Esophagus muscularis mucosa (tissue), 4 donors: Measurements from ENCODE around the gene CDHR3. TPM values are rescaled to one million over a fixed set of nuclear protein-coding genes. Genes with fewer than 3 reads are reported as not detected.

Source experiments
- DNase-seq: peaks from one replicate; pipeline ENCODE4 v3.0.0-alpha.2; 2017; ENCODE audit errors: extremely low spot score
- H3K27ac ChIP-seq, 4 donors: fragments of 200-600 bp; sonication (generic); replicated peaks in 1 of 4; 1 replicate in 3 of 4; 2 replicates in 1 of 4; pipeline ENCODE4 v1.5.1; 2016 to 2019; ENCODE audit warnings: mild to moderate bottlenecking in 1 of 4
- H3K27me3 ChIP-seq, 4 donors: fragments of 200-600 bp; sonication (generic); one replicate each; pipeline versions ENCODE4 v1.5.1 to v1.6.0; 2016 to 2019
- H3K36me3 ChIP-seq, 4 donors: fragments of 200-600 bp; sonication (generic); one replicate each; pipeline ENCODE4 v1.5.1; 2016 to 2019
- H3K4me1 ChIP-seq, 4 donors: fragments of 200-600 bp; sonication (generic); one replicate each; pipeline ENCODE4 v1.5.1; 2016 to 2019
- H3K4me3 ChIP-seq, 4 donors: fragments of 200-600 bp; sonication (generic); 1 replicate in 2 of 4; 2 replicates in 2 of 4; pipeline ENCODE4 v1.5.1; 2016 to 2019; ENCODE audit warnings: mild to moderate bottlenecking in 4 of 4, moderate library complexity in 1 of 4
- H3K9me3 ChIP-seq, 4 donors: fragments of 200-600 bp; sonication (generic); 1 replicate in 3 of 4; 2 replicates in 1 of 4; pipeline ENCODE4 v1.5.1; 2016 to 2019
- EP300 ChIP-seq: sonication (generic); formaldehyde crosslinking; IDR thresholded peaks from one replicate; pipeline ENCODE4 v1.6.1; 2017; ENCODE audit warnings: antibody characterized with exemption
- POLR2A ChIP-seq: fragments of 450-650 bp; IDR thresholded peaks from one replicate; pipeline ENCODE4 v1.6.1; 2017; ENCODE audit warnings: antibody characterized with exemption, moderate library complexity, mild to moderate bottlenecking, low read depth
- POLR2AphosphoS5 ChIP-seq, 2 donors: sonication (generic); formaldehyde crosslinking; IDR thresholded peaks; one replicate each; pipeline ENCODE4 v1.6.1; 2017; ENCODE audit warnings: antibody characterized with exemption in 2 of 2
- WGBS: methylation state at CpG from one replicate; pipeline ENCODE4 v1.1.5; 2018; 5-methylcytosine and 5-hydroxymethylcytosine counted together
- intact Hi-C: fragments of 100-400 bp; cut with DNase I; formaldehyde crosslinking; loops from one replicate; pipeline ENCODE4 v1.15.1; 2023
- total RNA-seq, 4 donors: library from RNA; depleted of rRNA; stranded (reverse); fragments of >200 nt; gene quantifications; one replicate each; pipeline versions ENCODE4 v1.1.0 to v1.2.1, GENCODE V29; 2016
- TF ChIP-seq, protein P1 (sequence below), 3 experiments: fragments of 200-600 bp in 2 of 3; fragments of 450-650 bp in 1 of 3; sonication (generic) in 2 of 3; IDR thresholded peaks; one replicate each; pipeline ENCODE4 v1.5.1; 2017 to 2019; ENCODE audit warnings: antibody characterized with exemption in 3 of 3, mild to moderate bottlenecking in 2 of 3, moderate library complexity in 1 of 3

CDHR3 gene
- total RNA-seq, 4 donors from 2014 or later: 7.8 to 41.1 (median 21.2) TPM

GRCh38 chr7:106041140-106041717 lies 78.2 kb downstream of the CDHR3 start:
- WGBS: 50% methylated on average over 6 of the region's 6 CpGs
- Histone ChIP-seq H3K4me1 (peaks cover 2 to 21% (median 16%) of the 10 kb centered on the region in 4 donors), H3K27me3 (no peaks in the 10 kb centered on the region), H3K27ac (no peak overlapping the region), H3K4me3 (no peak overlapping the region), H3K9me3 (no peaks in the 10 kb centered on the region), H3K36me3 (no peaks in the 10 kb centered on the region)
- TF ChIP-seq POLR2A (no peak), POLR2AphosphoS5 (IDR thresholded peaks at IDR 0.05) (no peak), EP300 (no peak)
- TF ChIP-seq, protein P1, sequence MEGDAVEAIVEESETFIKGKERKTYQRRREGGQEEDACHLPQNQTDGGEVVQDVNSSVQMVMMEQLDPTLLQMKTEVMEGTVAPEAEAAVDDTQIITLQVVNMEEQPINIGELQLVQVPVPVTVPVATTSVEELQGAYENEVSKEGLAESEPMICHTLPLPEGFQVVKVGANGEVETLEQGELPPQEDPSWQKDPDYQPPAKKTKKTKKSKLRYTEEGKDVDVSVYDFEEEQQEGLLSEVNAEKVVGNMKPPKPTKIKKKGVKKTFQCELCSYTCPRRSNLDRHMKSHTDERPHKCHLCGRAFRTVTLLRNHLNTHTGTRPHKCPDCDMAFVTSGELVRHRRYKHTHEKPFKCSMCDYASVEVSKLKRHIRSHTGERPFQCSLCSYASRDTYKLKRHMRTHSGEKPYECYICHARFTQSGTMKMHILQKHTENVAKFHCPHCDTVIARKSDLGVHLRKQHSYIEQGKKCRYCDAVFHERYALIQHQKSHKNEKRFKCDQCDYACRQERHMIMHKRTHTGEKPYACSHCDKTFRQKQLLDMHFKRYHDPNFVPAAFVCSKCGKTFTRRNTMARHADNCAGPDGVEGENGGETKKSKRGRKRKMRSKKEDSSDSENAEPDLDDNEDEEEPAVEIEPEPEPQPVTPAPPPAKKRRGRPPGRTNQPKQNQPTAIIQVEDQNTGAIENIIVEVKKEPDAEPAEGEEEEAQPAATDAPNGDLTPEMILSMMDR (IDR thresholded peaks at IDR 0.05): peak; percentile 44 to 72 (median 49)
- intact Hi-C loops: loop anchor here (5.0 kb wide), 1 partner anchor 164 kb away; the partner anchor contains the start of gene ATXN7L1
- no peak for DNase-seq

- H3K4me1 ChIP-seq: peaks cover 2 to 21% (median 16%) of the 10 kb centered on the region in 4 donors
- H3K27ac ChIP-seq: no peak overlapping the region
- H3K9me3 ChIP-seq: no peaks in the 10 kb centered on the region
- 84% methylated on average over 3 of the region's 4 CpGs for WGBS
- H3K4me3 ChIP-seq: no peak overlapping the region
- H3K27me3 ChIP-seq: no peaks in the 10 kb centered on the region
- no peak for DNase-seq
- no peak for TF ChIP-seq POLR2AphosphoS5 (IDR thresholded peaks at IDR 0.05)
- TF ChIP-seq, protein P1 (IDR thresholded peaks at IDR 0.05): no peak
- no peak for TF ChIP-seq POLR2A
- TF ChIP-seq EP300: no peak
- intact Hi-C loops: loop anchor here (1.0 to 5.0 kb wide), 4 partner anchors 107 to 391 kb away; partner anchors contain the start of gene ATXN7L1
- no peaks in the 10 kb centered on the region for H3K36me3 ChIP-seq
Measured at GRCh38 chr7:106042196-106042611, 79.1 kb downstream of the CDHR3 start.

DNA sequence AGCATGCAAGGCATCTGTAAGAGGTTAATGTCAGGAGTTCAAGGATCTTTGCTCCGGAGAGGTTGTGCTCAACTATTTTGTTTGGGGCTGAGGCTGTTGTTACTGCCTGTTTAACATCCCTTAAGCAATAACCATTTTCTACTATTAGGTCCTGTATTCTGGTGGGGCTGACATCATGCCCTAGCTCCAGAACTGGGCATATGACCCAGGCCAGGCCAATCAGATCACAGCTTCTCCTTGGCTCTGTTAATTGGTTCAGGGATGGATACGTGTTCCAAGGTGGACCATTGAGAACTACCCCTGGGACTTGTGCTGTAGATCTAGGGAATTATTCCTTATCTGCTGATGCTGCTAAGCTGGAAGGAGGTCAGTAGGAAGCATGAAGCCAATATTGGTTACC lies 82.1 kb downstream of the CDHR3 start:
- no peak for TF ChIP-seq POLR2AphosphoS5 (IDR thresholded peaks at IDR 0.05)
- no peak for TF ChIP-seq EP300
- TF ChIP-seq POLR2A: no peak
- TF ChIP-seq, protein P1 (IDR thresholded peaks at IDR 0.05): no peak
- Histone ChIP-seq H3K36me3 (no peaks in the 10 kb centered on the region), H3K27me3 (no peaks in the 10 kb centered on the region), H3K9me3 (no peaks in the 10 kb centered on the region), H3K4me3 (no peak overlapping the region), H3K27ac (no peak overlapping the region), H3K4me1 (peaks cover 3 to 26% (median 21%) of the 10 kb centered on the region in 4 donors)
- WGBS: 73% methylated on average over 2 of the region's 2 CpGs
- intact Hi-C loops: no loop called here
- no peak for DNase-seq

DNA sequence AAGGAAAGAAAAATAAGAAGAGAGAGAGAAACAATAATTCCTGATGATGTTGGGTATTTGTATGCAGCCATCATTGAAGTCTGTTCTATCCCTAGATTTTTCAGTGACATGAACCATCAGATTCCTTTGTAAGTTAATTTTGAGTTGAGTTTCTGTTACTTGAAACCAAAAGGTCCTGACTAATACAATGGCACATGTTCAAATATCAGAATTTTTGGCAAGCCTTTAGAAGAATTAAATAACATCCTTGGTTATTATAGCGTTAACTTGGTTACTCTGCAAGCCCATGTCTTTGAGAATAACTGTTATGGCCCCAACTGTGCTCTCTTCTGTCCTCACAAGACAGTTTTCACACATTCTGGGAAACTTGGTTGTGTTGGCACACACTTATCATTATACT lies 82.5 kb downstream of the CDHR3 start:
- TF ChIP-seq POLR2AphosphoS5 (IDR thresholded peaks at IDR 0.05) (no peak), POLR2A (no peak), EP300 (no peak)
- TF ChIP-seq, protein P1 (IDR thresholded peaks at IDR 0.05): no peak
- 60% methylated on average over 1 of the region's 1 CpG for WGBS
- DNase-seq: no peak

GRCh38 chr7:106047184-106047583 lies 84.1 kb downstream of the CDHR3 start:
- intact Hi-C loops: no loop called here
- H3K9me3 ChIP-seq: no peaks in the 10 kb centered on the region
- H3K4me3 ChIP-seq: no peak overlapping the region
- H3K4me1 ChIP-seq: peaks cover 5 to 27% (median 26%) of the 10 kb centered on the region in 4 donors
- 85% methylated on average over 5 of the region's 5 CpGs for WGBS
- H3K27ac ChIP-seq: no peak overlapping the region
- TF ChIP-seq, protein P1 (IDR thresholded peaks at IDR 0.05): no peak
- no peak for TF ChIP-seq POLR2AphosphoS5 (IDR thresholded peaks at IDR 0.05)
- TF ChIP-seq EP300: no peak
- TF ChIP-seq POLR2A: no peak
- H3K27me3 ChIP-seq: no peaks in the 10 kb centered on the region
- DNase-seq: no peak
- no peaks in the 10 kb centered on the region for H3K36me3 ChIP-seq

More for the DNA sequence above, 82.5 kb downstream of the CDHR3 start:
- Histone ChIP-seq H3K36me3 (no peaks in the 10 kb centered on the region), H3K9me3 (no peaks in the 10 kb centered on the region), H3K27me3 (no peaks in the 10 kb centered on the region), H3K4me1 (peaks cover 7 to 30% (median 25%) of the 10 kb centered on the region in 4 donors), H3K27ac (no peak overlapping the region), H3K4me3 (no peak overlapping the region)
- intact Hi-C loops: no loop called here
